Ectodermal cell (in vitro differentiated cells): ENCODE results near the gene FKBP15. TPM values are rescaled to one million over a fixed set of nuclear protein-coding genes. Genes with fewer than 3 reads are reported as not detected.
A peak's percentile ranks its signal among the peaks of the same experiment; 100 is the strongest.

Experiments used
- H3K27ac ChIP-seq: 2 replicates; pipeline ENCODE4 v1.7.0; 2013; ENCODE audit warnings: mild to moderate bottlenecking, low read depth, low read length; ENCODE audit not compliant: insufficient read depth, poor library complexity, severe bottlenecking
- H3K27me3 ChIP-seq: 2 replicates; pipeline ENCODE4 v1.7.0; 2013; ENCODE audit warnings: mild to moderate bottlenecking, low read length; ENCODE audit not compliant: insufficient read depth, control insufficient read depth, poor library complexity, severe bottlenecking
- H3K36me3 ChIP-seq: one replicate; pipeline ENCODE4 v1.7.0; 2013; ENCODE audit warnings: low read length; ENCODE audit not compliant: control insufficient read depth, insufficient read depth
- H3K4me1 ChIP-seq: one replicate; pipeline ENCODE4 v1.7.0; 2013; ENCODE audit warnings: low read length; ENCODE audit not compliant: control insufficient read depth, insufficient read depth
- H3K4me3 ChIP-seq: 2 replicates; pipeline ENCODE4 v1.7.0; 2013; ENCODE audit warnings: low read depth, low read length, control low read depth; ENCODE audit not compliant: insufficient read depth
- H3K9me3 ChIP-seq: 2 replicates; pipeline ENCODE4 v1.7.0; 2013; ENCODE audit warnings: mild to moderate bottlenecking, low read length, moderate library complexity; ENCODE audit not compliant: control insufficient read depth
- WGBS, 2 experiments: methylation state at CpG; one replicate each; pipeline ENCODE4 v1.1.7; 2013; ENCODE audit warnings: missing lambda C conversion rate in 2 of 2; 5-methylcytosine and 5-hydroxymethylcytosine counted together
- polyA plus RNA-seq, 4 experiments: library from polyadenylated mRNA; stranded (reverse); fragments of 50-300 nt; gene quantifications; one replicate each; pipeline ENCODE4 v1.2.3, GENCODE V29; 2013

Gene FKBP15, protein sequence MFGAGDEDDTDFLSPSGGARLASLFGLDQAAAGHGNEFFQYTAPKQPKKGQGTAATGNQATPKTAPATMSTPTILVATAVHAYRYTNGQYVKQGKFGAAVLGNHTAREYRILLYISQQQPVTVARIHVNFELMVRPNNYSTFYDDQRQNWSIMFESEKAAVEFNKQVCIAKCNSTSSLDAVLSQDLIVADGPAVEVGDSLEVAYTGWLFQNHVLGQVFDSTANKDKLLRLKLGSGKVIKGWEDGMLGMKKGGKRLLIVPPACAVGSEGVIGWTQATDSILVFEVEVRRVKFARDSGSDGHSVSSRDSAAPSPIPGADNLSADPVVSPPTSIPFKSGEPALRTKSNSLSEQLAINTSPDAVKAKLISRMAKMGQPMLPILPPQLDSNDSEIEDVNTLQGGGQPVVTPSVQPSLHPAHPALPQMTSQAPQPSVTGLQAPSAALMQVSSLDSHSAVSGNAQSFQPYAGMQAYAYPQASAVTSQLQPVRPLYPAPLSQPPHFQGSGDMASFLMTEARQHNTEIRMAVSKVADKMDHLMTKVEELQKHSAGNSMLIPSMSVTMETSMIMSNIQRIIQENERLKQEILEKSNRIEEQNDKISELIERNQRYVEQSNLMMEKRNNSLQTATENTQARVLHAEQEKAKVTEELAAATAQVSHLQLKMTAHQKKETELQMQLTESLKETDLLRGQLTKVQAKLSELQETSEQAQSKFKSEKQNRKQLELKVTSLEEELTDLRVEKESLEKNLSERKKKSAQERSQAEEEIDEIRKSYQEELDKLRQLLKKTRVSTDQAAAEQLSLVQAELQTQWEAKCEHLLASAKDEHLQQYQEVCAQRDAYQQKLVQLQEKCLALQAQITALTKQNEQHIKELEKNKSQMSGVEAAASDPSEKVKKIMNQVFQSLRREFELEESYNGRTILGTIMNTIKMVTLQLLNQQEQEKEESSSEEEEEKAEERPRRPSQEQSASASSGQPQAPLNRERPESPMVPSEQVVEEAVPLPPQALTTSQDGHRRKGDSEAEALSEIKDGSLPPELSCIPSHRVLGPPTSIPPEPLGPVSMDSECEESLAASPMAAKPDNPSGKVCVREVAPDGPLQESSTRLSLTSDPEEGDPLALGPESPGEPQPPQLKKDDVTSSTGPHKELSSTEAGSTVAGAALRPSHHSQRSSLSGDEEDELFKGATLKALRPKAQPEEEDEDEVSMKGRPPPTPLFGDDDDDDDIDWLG
- 18.9 TPM for polyA plus RNA-seq (2013, experiment 1 of 4)
- 20.2 TPM for polyA plus RNA-seq (2013, experiment 2 of 4)
- 16.1 TPM for polyA plus RNA-seq (2013, experiment 3 of 4)
- polyA plus RNA-seq (2013, experiment 4 of 4), result 17.3 TPM

- no peaks in the 10 kb centered on the region for H3K36me3 ChIP-seq
- peak within 1 kb of the TSS; percentile 4 for H3K27ac ChIP-seq
- 0 to 1% methylated on average over 65 of the region's 65 CpGs for WGBS, 2 experiments
- no peaks in the 10 kb centered on the region for H3K9me3 ChIP-seq
- H3K27me3 ChIP-seq, result no peaks in the 10 kb centered on the region
- H3K4me1 ChIP-seq, result peaks cover 8% of the 10 kb centered on the region
- H3K4me3 ChIP-seq, result peak within 1 kb of the TSS; percentile 74
Measured at GRCh38 chr9:113221003-113221799, at the start of gene FKBP15, which contains the start of gene SLC31A1. Gene FKBP15, minus strand, starts transcription at chr9:113221277. Its CDS starts 34 bp downstream, at chr9:113221243. Gene SLC31A1, plus strand, starts transcription at chr9:113221544. Its CDS starts 34,605 bp downstream, at chr9:113256149.

DNA sequence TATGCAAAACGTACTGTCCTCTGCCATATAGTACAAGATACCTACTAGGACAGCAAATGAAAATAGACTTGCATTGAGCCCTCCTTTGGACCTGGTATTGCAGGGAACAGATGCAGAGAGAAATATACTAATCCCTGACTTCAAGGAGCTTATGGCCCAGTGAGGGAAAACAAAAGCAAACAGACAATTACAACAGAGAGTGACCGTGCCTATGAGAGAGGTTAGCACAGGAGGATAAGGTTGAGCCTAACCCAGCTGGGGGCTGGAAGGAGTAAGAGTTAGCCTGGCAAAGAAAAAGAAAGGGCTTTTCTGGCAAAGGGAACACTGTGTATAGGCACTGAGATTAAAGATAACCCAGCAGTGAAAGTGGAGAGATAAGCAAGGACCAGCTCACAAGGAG is 48.8 kb upstream of the FKBP15 start:
- no peak overlapping the region for H3K4me3 ChIP-seq
- no peaks in the 10 kb centered on the region for H3K4me1 ChIP-seq
- peaks cover 19% of the 10 kb centered on the region for H3K36me3 ChIP-seq
- no peaks in the 10 kb centered on the region for H3K9me3 ChIP-seq
- no peaks in the 10 kb centered on the region for H3K27me3 ChIP-seq
- H3K27ac ChIP-seq, result no peak overlapping the region
- 87 to 95% methylated on average over 1 to 2 of the region's 2 CpGs for WGBS, 2 experiments

- 97% methylated on average over 2 of the region's 2 CpGs; no CpG with 5 or more reads in 1 of the 2 experiments for WGBS, 2 experiments
- no peaks in the 10 kb centered on the region for H3K27me3 ChIP-seq
- H3K4me1 ChIP-seq, result no peaks in the 10 kb centered on the region
- H3K36me3 ChIP-seq, result peaks cover 19% of the 10 kb centered on the region
- no peaks in the 10 kb centered on the region for H3K9me3 ChIP-seq
- H3K27ac ChIP-seq, result no peak overlapping the region
- no peak overlapping the region for H3K4me3 ChIP-seq
Measured at GRCh38 chr9:113269355-113269754, 48.3 kb upstream of the FKBP15 start.

DNA sequence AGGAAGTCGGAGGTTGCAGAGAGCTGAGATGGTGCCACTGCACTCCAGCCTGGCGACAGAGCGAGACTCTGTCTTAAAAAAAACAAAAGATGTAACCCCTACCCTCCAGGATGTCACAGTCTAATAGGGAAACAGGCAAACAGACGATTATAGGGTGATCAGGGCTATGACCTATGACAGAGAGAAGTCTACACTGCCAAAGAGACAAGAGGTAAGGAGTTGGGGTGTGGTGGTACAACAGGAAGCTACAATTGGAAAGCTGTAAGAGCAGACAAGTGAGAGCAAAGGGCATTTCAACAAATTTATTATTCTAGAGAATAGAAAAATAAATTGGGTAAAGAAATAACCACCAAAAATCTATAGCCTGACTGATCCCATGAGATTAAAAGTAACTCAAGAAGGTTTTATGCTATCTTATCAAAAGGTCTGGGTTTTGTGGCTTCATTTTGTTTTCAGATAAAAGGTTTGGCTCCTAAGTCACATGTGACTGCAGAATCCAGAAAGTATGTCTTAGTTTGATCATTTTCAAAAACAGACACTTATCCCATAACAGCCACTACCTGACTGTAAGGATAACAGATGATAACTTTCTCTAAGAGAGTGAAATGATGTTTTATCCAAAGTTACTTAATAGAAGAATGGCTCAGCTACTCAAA is 47.0 kb upstream of the FKBP15 start:
- 89 to 96% methylated on average over 4 of the region's 4 CpGs for WGBS, 2 experiments
- no peak overlapping the region for H3K4me3 ChIP-seq
- no peak overlapping the region for H3K27ac ChIP-seq
- no peaks in the 10 kb centered on the region for H3K4me1 ChIP-seq
- H3K27me3 ChIP-seq, result no peaks in the 10 kb centered on the region
- H3K36me3 ChIP-seq, result peaks cover 19% of the 10 kb centered on the region
- H3K9me3 ChIP-seq, result no peaks in the 10 kb centered on the region

DNA sequence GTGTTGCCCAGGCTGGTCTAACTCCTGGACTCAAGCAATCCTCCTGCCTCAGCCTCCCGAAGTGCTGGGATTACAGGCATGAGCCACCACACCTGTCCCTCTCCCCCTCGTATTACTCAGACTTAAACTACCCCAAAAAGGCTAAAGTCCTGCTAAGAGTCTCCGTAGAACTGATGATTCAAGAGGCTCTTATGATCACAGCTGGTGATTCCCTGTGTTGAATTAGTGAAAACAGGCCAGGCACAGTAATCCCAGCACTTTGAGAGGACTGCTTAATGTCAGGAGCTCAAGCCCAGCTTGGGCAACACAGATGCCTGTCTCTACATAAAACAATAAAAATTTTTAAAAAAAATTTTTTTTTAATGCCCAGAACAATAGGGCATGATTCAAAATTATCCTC is 45.1 kb upstream of the FKBP15 start:
- H3K4me3 ChIP-seq, result no peak overlapping the region
- no peaks in the 10 kb centered on the region for H3K4me1 ChIP-seq
- no peaks in the 10 kb centered on the region for H3K9me3 ChIP-seq
- no peak overlapping the region for H3K27ac ChIP-seq
- 94 to 95% methylated on average over 3 of the region's 3 CpGs for WGBS, 2 experiments
- no peaks in the 10 kb centered on the region for H3K27me3 ChIP-seq
- peaks cover 5% of the 10 kb centered on the region for H3K36me3 ChIP-seq

DNA sequence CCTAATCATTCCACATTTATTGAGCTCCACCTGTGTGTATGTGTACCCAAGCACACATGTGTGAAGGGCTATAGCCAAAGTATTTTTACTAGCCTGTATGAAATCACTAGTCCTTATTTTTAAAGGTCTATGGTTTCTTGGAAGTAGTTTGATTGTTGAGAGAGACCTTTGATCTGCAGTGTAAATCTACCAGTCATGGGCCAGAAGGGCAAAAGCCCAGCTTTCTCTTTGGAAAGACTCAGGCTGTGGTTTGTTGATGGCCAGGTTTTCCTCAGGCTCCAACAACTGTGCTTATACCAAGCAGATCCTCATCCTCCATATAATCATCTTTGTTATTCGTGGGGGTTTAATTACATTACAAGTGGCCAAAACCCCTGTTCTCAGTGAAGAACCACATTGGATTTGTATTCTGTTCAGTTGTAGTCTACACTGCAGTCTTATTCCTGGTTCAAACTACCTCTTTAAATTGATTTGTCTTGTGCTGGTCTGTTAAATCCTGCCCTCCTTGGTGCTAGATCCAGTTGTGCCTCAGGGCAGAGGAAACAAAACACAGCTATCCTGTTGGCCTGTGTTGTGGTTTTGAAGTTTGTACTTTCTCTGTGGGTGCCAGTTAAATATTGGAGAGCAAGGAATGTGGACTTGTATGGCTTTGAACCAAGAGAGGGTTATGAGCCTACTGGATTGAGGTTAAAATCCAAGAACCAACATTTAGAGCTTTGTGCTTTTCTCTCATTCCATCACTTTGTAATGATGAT is 41.0 kb upstream of the FKBP15 start:
- Histone ChIP-seq H3K27ac (no peak overlapping the region), H3K36me3 (peaks cover 12% of the 10 kb centered on the region), H3K4me1 (no peaks in the 10 kb centered on the region), H3K27me3 (no peaks in the 10 kb centered on the region), H3K4me3 (no peak overlapping the region), H3K9me3 (no peaks in the 10 kb centered on the region)
- WGBS, 2 experiments, result 89 to 100% methylated on average over 1 of the region's 1 CpG

DNA sequence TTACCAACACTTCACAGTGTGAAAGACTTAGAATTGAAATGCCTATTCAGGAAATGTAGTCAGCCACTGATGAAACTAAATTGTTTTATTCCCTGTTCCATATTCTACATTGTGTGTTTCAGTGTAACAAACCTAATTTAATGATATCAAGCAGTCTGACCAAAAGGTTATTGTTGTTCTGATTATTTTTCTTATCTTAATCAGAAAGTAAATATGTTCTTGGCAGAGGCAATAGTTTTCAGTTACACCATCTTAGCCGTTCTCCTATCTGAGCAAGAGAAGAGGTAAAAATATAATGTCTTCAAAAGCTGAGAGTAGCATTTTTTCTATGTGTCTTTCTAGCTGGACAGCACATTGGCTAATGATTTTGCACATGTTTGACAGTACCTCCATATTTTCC is 37.2 kb upstream of the FKBP15 start:
- H3K36me3 ChIP-seq, result peaks cover 12% of the 10 kb centered on the region
- H3K4me1 ChIP-seq, result no peaks in the 10 kb centered on the region
- no peak overlapping the region for H3K27ac ChIP-seq
- no peak overlapping the region for H3K4me3 ChIP-seq
- no peaks in the 10 kb centered on the region for H3K9me3 ChIP-seq
- H3K27me3 ChIP-seq, result no peaks in the 10 kb centered on the region
- 96 to 100% methylated on average over 1 of the region's 1 CpG for WGBS, 2 experiments

GRCh38 chr9:113257863-113258262 is 36.8 kb upstream of the FKBP15 start:
- H3K4me1 ChIP-seq, result no peaks in the 10 kb centered on the region
- H3K4me3 ChIP-seq, result no peak overlapping the region
- no peak overlapping the region for H3K27ac ChIP-seq
- H3K27me3 ChIP-seq, result no peaks in the 10 kb centered on the region
- peaks cover 12% of the 10 kb centered on the region for H3K36me3 ChIP-seq
- H3K9me3 ChIP-seq, result no peaks in the 10 kb centered on the region
- 93 to 99% methylated on average over 3 of the region's 3 CpGs for WGBS, 2 experiments
